Left colon (tissue), 2 donors: Measurements from ENCODE around the gene CDHR4. TPM values are rescaled to one million over a fixed set of nuclear protein-coding genes. Genes with fewer than 3 reads are reported as not detected.
"Not testable (repeated sequence)": the region's sequence is repeated elsewhere in the genome, so short reads cannot be mapped to it uniquely, and the experiment has no call there.

Experiments used
- ATAC-seq: fragments of 200-7000 bp; cut with Tn5 transposase; one replicate; pipeline ENCODE4 v1.9.1; 2020; ENCODE audit warnings: mild to moderate bottlenecking, moderate library complexity
- DNase-seq, 2 donors: peaks; one replicate each; pipeline ENCODE4 v3.0.0-alpha.2; 2020
- intact Hi-C, 2 donors: fragments of 100-400 bp; cut with DNase I in 1 of 2; cut with micrococcal nuclease in 1 of 2; formaldehyde crosslinking; loops; one replicate each; pipeline versions ENCODE4 v1.11.2 to v1.14.0; 2022; cut with DNase I, micrococcal nuclease
- long read RNA-seq: library from polyadenylated mRNA; unstranded; transcript quantifications from one replicate; pipeline ENCODE4 v2.0.0, GENCODE V29; 2021
- total RNA-seq, 2 donors: library from RNA; stranded (reverse); fragmentation: NEBNext Ultra II Directional; extraction: Animal tissue kit (Norgen Biotek cat#: 25700); gene quantifications; one replicate each; pipeline ENCODE4 v1.2.1, GENCODE V29; 2021
- donor health status: DM: no; HTN: no; CAD: no.
- donor health status: DM: yes; HTN: yes; CAD: no.

The CDHR4 gene
- total RNA-seq = under 1 TPM in 1 of 2 donors, not detected in 1; 0.20 TPM
- long read RNA-seq = 0 reads

GRCh38 chr3:49799761-49800160 is at the start of gene CDHR4:
CDHR4 (minus strand) TSS chr3:49799873; CDS start chr3:49799812, 61 bp downstream.
- ATAC-seq (no peak), DNase-seq (no peak)
- intact Hi-C loops = loop anchor here in 1 of 2 donors (5.0 to 10.0 kb wide), 2 partner anchors 43 to 105 kb away; partner anchors contain the start of gene MST1R

GRCh38 chr3:49845694-49846093 is 46.0 kb upstream of the CDHR4 start:
- intact Hi-C loops = no loop called here
- peak in 1 of 2 donors; percentile 16 for DNase-seq
- peak; percentile 83 for ATAC-seq

GRCh38 chr3:49844464-49845183 is 45.0 kb upstream of the CDHR4 start:
- ATAC-seq = no peak
- no peak for DNase-seq
- intact Hi-C loops = loop anchor here in 1 of 2 donors (5.0 kb wide), 1 partner anchor 42 kb away; the partner anchor contains the start of gene INKA1

DNA sequence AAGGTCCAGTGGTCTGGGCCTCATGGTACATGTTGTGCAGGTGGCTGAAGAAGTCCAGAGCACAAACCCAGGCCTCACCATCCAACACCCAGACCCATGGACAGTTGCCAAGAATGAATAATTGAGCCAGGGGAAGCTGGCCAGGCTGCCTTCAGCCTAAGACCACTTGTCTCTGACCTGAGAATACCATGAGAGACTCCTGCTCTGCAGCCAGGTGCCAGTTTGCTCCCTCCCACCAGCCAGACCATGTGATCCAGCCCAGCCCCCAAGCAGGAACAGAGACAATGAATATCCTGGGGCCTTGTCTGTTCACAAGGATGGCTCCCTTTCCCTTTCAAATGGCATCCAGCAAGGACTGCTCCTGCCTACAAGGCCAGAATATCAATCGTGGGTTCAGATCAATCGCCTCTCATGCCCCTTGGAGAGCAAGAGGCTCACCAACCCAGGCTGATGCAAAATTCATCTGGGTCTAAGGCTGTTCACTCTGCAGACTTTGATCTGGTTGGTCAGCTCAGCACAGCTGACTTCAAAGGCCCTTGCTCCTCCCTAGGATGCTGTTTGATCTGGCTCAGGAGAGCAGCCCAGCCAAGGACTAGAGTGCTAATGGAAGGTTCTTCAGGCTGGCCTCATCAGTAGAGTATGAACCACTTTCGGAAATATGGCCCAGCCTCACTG is 43.3 kb upstream of the CDHR4 start:
- ATAC-seq (no peak), DNase-seq (no peak)
- intact Hi-C loops = loop anchor here in 1 of 2 donors (5.0 kb wide), 1 partner anchor 41 kb away; the partner anchor contains the start of gene INKA1

DNA sequence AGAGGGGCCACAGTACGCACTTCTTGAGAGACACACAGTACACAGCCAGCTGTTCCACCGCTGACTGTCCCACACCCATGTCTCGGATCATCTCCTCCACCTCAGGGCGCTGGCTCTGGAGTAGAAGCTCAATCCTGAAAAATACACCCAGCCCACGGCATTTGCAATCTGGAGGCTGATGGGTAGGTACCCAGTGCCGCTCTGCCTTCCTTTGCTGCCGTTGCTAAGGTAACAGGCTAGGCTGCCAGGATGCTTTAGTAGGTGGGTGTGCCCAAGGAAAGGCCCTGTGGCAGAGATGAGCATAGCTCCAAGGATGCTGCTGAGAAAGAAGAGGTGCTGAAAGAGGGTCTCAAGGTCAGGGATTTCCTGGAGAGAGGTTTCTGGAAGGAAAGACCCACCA is 42.1 kb upstream of the CDHR4 start:
- ATAC-seq = no peak
- intact Hi-C loops = loop anchor here in 1 of 2 donors (5.0 kb wide), 1 partner anchor 40 kb away; the partner anchor contains the start of gene INKA1
- DNase-seq = no peak

- intact Hi-C loops = loop anchor here in 1 of 2 donors (5.0 kb wide), 1 partner anchor 39 kb away; the partner anchor contains the start of gene INKA1
- DNase-seq (peak in 1 of 2 donors; percentile 10), ATAC-seq (peak; percentile 35)
Measured at GRCh38 chr3:49841126-49841696, 41.5 kb upstream of the CDHR4 start.

GRCh38 chr3:49840388-49840787 is 40.7 kb upstream of the CDHR4 start:
- ATAC-seq (no peak), DNase-seq (no peak)
- intact Hi-C loops = loop anchor here in 1 of 2 donors (5.0 kb wide), 1 partner anchor 38 kb away; the partner anchor contains the start of gene INKA1

DNA sequence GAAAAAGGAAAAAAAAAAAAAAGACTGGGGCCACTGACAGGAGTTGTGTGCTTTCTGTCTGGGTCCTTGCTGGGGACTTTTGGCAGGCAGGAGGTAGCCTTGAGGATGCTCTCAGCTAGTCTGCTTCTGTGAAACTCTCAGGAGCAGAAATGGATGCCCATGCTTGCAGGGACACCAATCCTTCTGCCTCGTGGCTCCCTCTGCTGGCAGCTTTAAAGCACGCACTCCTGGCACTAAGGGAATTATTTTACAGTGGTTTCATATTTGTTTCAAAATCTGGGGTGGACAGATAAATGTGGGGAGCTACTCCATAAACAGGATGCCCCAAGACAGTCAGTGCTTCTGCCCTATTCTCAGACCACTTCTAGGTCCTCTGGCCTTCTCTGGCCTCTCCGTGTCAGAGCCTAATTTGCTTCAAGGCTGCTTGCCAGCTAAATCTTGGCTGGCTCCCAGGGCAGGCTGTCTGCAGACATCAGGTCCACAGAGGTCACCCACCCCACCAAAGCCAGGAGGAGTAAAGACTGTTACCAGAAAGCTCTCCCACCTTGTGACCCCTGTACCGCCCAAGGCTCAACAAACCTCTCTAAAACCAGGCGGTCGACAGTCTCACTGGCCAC is 39.6 kb upstream of the CDHR4 start:
- intact Hi-C loops = loop anchor here in 1 of 2 donors (5.0 kb wide), 1 partner anchor 137 kb away; no protein-coding TSS in a partner anchor
- DNase-seq = peak; percentile 73 to 88
- ATAC-seq = peak; percentile 92

DNA sequence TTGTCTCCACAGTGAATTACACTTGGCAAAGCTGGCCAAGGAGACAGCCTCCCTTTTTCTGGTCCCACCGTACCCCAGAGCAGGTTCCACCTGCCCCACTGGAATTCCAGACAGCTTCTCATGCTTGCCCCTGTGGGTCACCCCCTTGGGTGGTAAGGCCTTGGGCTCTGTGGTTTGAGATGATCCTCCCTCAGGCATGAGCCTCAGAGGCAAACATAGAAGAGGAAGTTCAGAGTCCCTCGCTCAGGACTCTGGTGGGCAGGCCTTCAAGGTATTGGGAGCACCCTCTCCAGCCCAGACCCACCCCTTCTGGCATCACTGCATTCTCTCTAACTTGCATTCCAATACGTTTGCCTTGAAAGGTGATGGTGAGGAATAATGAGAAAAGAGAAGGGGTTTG is 31.7 kb upstream of the CDHR4 start:
- intact Hi-C loops = no loop called here
- ATAC-seq (no peak), DNase-seq (no peak)

- intact Hi-C loops = no loop called here
- DNase-seq (no peak), ATAC-seq (no peak)
Measured at GRCh38 chr3:49826016-49826415, 26.3 kb upstream of the CDHR4 start.

GRCh38 chr3:49823131-49823530 is 23.5 kb upstream of the CDHR4 start:
- DNase-seq, intact Hi-C loops: not testable (repeated sequence)

GRCh38 chr3:49813497-49814174 is 14.0 kb upstream of the CDHR4 start, which contains the start of gene UBA7:
UBA7 (minus strand) TSS chr3:49813953; CDS start chr3:49813787, 166 bp downstream.
- DNase-seq = peak; percentile 53 to 55
- ATAC-seq = peak; percentile 98
- intact Hi-C loops = no loop called here

More at GRCh38 chr3:49823131-49823530, 23.5 kb upstream of the CDHR4 start:
- ATAC-seq = not testable (repeated sequence)

- DNase-seq (peak in 1 of 2 donors; percentile 16), ATAC-seq (peak; percentile 37)
- intact Hi-C loops = no loop called here
Measured at GRCh38 chr3:49812916-49813496, 13.3 kb upstream of the CDHR4 start.

DNA sequence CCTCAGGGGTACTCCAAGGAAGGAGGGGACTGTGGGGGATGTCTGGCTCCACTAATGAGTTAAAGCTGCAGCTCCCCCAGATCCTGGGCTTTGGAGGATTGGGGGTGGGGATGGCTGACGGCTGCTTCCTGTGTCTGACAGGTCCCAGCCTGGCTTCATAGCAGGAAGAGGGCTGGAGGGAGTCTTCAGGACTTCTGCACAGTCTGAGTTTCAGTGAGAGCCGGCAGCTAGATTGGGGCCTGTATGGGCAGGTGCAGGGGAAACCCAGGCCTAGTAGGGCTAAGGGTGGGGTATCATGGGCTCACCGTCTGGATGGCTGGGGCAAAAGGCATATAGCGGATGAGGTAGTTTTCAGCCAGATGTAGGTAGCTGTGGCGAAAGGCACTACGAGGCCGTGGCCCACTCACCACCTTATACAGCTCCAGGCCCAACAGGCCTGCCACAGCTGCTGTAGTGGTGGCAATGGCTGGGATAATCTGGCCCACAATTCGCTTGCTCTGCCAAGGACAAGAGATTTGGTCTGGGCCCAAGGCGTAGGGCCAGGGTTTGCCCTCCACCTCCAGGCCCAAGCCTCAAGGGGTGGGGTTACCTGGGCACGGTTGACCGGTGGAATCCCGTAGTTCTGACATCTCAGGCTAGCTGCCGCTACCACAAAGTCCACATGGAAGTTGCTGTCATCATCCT is 7.9 kb upstream of the CDHR4 start:
- ATAC-seq (no peak), DNase-seq (no peak)
- intact Hi-C loops = loop anchor here in 1 of 2 donors (10.0 kb wide), 1 partner anchor 97 kb away; the partner anchor contains the start of gene MST1R

- ATAC-seq = no peak
- no peak for DNase-seq
- intact Hi-C loops = loop anchor here in 1 of 2 donors (10.0 kb wide), 1 partner anchor 98 kb away; the partner anchor contains the start of gene MST1R
Measured at GRCh38 chr3:49806850-49807249, 7.2 kb upstream of the CDHR4 start.

GRCh38 chr3:49805897-49806701 is 6.4 kb upstream of the CDHR4 start:
- DNase-seq (peak in 1 of 2 donors; percentile 46), ATAC-seq (no peak)
- intact Hi-C loops = loop anchor here in 1 of 2 donors (10.0 kb wide), 1 partner anchor 99 kb away; the partner anchor contains the start of gene MST1R
